ENCODE measurements around the gene TOX3. TPM values are rescaled to one million over a fixed set of nuclear protein-coding genes. Genes with fewer than 3 reads are reported as not detected.

Gene TOX3
- total and polyA plus RNA-seq, 7 donors = 0.03 to 0.10 TPM; not detected in 5

GRCh38 chr16:52466994-52467393 is 79.9 kb downstream of the TOX3 start:
- no peaks in the 10 kb centered on the region for H3K36me3 ChIP-seq (ENCODE audit: insufficient read depth in 1 of 2, low read depth in 1 of 2)
- intact Hi-C loops (cut with DNase I) = no loop called here
- H3K9me3 ChIP-seq = no peaks in the 10 kb centered on the region
- no peak for TF ChIP-seq CTCF (IDR thresholded peaks at IDR 0.05)
- 35 to 45% (median 37%) methylated on average over 3 of the region's 3 CpGs for WGBS, 3 donors
- ATAC-seq (no peak), DNase-seq (no peak)
- no peaks in the 10 kb centered on the region for H3K4me1 ChIP-seq
- no peak overlapping the region for H3K4me3 ChIP-seq
- H3K27ac ChIP-seq = no peak overlapping the region
- no peaks in the 10 kb centered on the region for H3K27me3 ChIP-seq (ENCODE audit: insufficient read depth in 3 of 3, low read length in 2 of 3)

GRCh38 chr16:52465711-52466267 is 81.2 kb downstream of the TOX3 start:
- intact Hi-C loops (cut with DNase I) = no loop called here
- 45 to 56% (median 46%) methylated on average over 5 of the region's 5 CpGs for WGBS, 3 donors
- Histone ChIP-seq H3K9me3 (no peaks in the 10 kb centered on the region), H3K27me3 (ENCODE audit: insufficient read depth in 3 of 3, low read length in 2 of 3) (no peaks in the 10 kb centered on the region), H3K4me3 (no peak overlapping the region), H3K4me1 (no peaks in the 10 kb centered on the region), H3K36me3 (ENCODE audit: insufficient read depth in 1 of 2, low read depth in 1 of 2) (no peaks in the 10 kb centered on the region), H3K27ac (no peak overlapping the region)
- no peak for TF ChIP-seq CTCF (IDR thresholded peaks at IDR 0.05)
- DNase-seq = no peak
- no peak for ATAC-seq

- Histone ChIP-seq H3K36me3 (ENCODE audit: insufficient read depth in 1 of 2, low read depth in 1 of 2) (no peaks in the 10 kb centered on the region), H3K27me3 (ENCODE audit: insufficient read depth in 3 of 3, low read length in 2 of 3) (no peaks in the 10 kb centered on the region), H3K4me3 (no peak overlapping the region), H3K4me1 (no peaks in the 10 kb centered on the region), H3K27ac (no peak overlapping the region), H3K9me3 (no peaks in the 10 kb centered on the region)
- intact Hi-C loops (cut with DNase I) = no loop called here
- no peak for TF ChIP-seq CTCF (IDR thresholded peaks at IDR 0.05)
- DNase-seq = no peak
- no peak for ATAC-seq
- WGBS, 3 donors = 88 to 97% (median 94%) methylated on average over 8 of the region's 8 CpGs
Observed at GRCh38 chr16:52463904-52464303, 83.0 kb downstream of the TOX3 start.

- intact Hi-C loops (cut with DNase I) = no loop called here
- H3K4me1 ChIP-seq = no peaks in the 10 kb centered on the region
- no peak overlapping the region for H3K27ac ChIP-seq
- DNase-seq (no peak), ATAC-seq (no peak)
- H3K4me3 ChIP-seq = no peak overlapping the region
- no peak for TF ChIP-seq CTCF (IDR thresholded peaks at IDR 0.05)
- no peaks in the 10 kb centered on the region for H3K36me3 ChIP-seq (ENCODE audit: insufficient read depth in 1 of 2, low read depth in 1 of 2)
- H3K9me3 ChIP-seq = no peaks in the 10 kb centered on the region
- H3K27me3 ChIP-seq (ENCODE audit: insufficient read depth in 3 of 3, low read length in 2 of 3) = no peaks in the 10 kb centered on the region
Observed at GRCh38 chr16:52462816-52463215, 84.1 kb downstream of the TOX3 start.

- Histone ChIP-seq H3K36me3 (ENCODE audit: insufficient read depth in 1 of 2, low read depth in 1 of 2) (no peaks in the 10 kb centered on the region), H3K9me3 (no peaks in the 10 kb centered on the region), H3K4me1 (no peaks in the 10 kb centered on the region), H3K27me3 (ENCODE audit: insufficient read depth in 3 of 3, low read length in 2 of 3) (no peaks in the 10 kb centered on the region), H3K27ac (no peak overlapping the region), H3K4me3 (no peak overlapping the region)
- no peak for TF ChIP-seq CTCF (IDR thresholded peaks at IDR 0.05)
- no peak for DNase-seq
- 15 to 20% (median 16%) methylated on average over 1 of the region's 1 CpG for WGBS, 3 donors
- intact Hi-C loops (cut with DNase I) = no loop called here
- ATAC-seq = no peak
Observed at GRCh38 chr16:52460639-52461178, 86.2 kb downstream of the TOX3 start.

Measured in psoas muscle (tissue), 8 donors.